Measurements from ENCODE around the gene TMEM184B. TPM values are rescaled to one million over a fixed set of nuclear protein-coding genes. Genes with fewer than 3 reads are reported as not detected.
A peak's percentile ranks its signal among the peaks of the same experiment; 100 is the strongest.

The TMEM184B gene
- total and polyA plus RNA-seq, 2 of the 8 experiments (the other 6 are each of a cell fraction or from before 2014, with no cell fraction given), result 41.6 to 81.0 TPM

DNA sequence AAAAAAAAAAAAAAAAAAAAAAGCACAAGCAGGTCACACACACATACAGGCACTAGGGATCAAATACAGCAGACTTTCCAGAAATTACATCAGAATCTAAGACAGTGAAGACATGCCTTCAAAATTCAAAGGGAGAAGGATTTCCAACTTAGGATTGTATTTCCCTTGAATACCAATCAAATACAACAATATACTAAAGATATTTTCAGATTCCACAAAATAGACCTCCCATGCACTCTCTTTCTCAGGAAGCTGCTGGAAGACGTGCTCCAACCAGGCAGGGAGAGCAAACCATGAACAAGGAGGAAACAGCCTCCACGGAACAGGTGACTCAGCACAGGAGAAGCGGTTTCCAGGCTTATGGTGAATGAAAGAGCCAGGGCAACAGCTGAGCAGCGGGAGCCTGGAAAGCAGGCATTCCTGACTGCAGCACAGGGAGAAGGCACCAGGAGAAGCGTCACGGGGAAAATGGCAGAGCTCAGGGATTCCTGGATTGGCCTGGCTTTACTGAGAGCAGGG lies 32.0 kb downstream of the TMEM184B start:
- ChIA-PET POLR2A (ENCODE audit: partially characterized antibody) (interaction anchor here (0.9 to 1.2 kb wide), 3 partner anchors 15 to 22 kb away, joined by 3 to 4 read pairs (median 3); no protein-coding TSS in a partner anchor), CTCF (ENCODE audit: partially characterized antibody) (interaction anchor here (0.6 to 1.0 kb wide), 5 partner anchors 11 to 209 kb away, joined by 3 to 4 read pairs (median 3); no protein-coding TSS in a partner anchor)
- H4K8ac ChIP-seq (ENCODE audit: extremely low read depth, insufficient read depth, low read length), result no peak overlapping the region
- no peaks in the 10 kb centered on the region for H3K79me2 ChIP-seq (ENCODE audit: control insufficient read depth in 1 of 2, insufficient read depth in 2 of 2, low read length in 2 of 2)
- no peak overlapping the region for H2AFZ ChIP-seq (ENCODE audit: low read length)
- H3K4me2 ChIP-seq (ENCODE audit: insufficient read depth in 1 of 2, low read depth in 2 of 2, low read length in 2 of 2), result peak overlapping the region; percentile 32 to 38; a peak in 2 of 4 replicates
- H3K9me3 ChIP-seq (ENCODE audit: insufficient read depth in 2 of 2, low read depth in 1 of 2, low read length in 1 of 2), result no peaks in the 10 kb centered on the region
- no peak overlapping the region for H3K23ac ChIP-seq (ENCODE audit: insufficient read length)
- peak overlapping the region in 1 of 4 experiments; percentile 21; a peak in 1 of 8 replicates for H3K4me3 ChIP-seq (ENCODE audit: extremely low read depth in 1 of 4, insufficient read depth in 2 of 4, low read depth in 3 of 4, low read length in 4 of 4)
- H3K36me3 ChIP-seq (ENCODE audit: control insufficient read depth in 2 of 4, insufficient read depth in 4 of 4, low read length in 3 of 4), result peaks cover under 1 to 7% (median 3%) of the 10 kb centered on the region in 4 experiments; a peak in 6 of 8 replicates
- H3K4ac ChIP-seq (replicated peaks; ENCODE audit: insufficient read length, low read depth, low read length), result no peak overlapping the region
- H4K20me1 ChIP-seq (replicated peaks in 1 of 2; ENCODE audit: control insufficient read depth in 1 of 2, insufficient read depth in 2 of 2, low read length in 2 of 2), result peaks cover 0 to 2% of the 10 kb centered on the region in 2 experiments
- H3K27me3 ChIP-seq (replicated peaks in 1 of 4; ENCODE audit: control insufficient read depth in 3 of 4, extremely low read depth in 1 of 4, insufficient read depth in 3 of 4, low read length in 3 of 4), result no peaks in the 10 kb centered on the region
- no peak overlapping the region for H2AK5ac ChIP-seq (ENCODE audit: low read depth, low read length)
- H3K18ac ChIP-seq (ENCODE audit: extremely low read depth, low read length), result peak overlapping the region; percentile 26; the same call in 1 of the 2 replicates
- peak overlapping the region in 1 of 4 experiments; percentile 6; a peak in 1 of 7 replicates for H3K9ac ChIP-seq (replicated peaks in 1 of 4; ENCODE audit: extremely low read depth in 1 of 4, low read depth in 3 of 4, low read length in 3 of 4)
- H2BK15ac ChIP-seq (ENCODE audit: low read length), result no peak overlapping the region
- H3K27ac ChIP-seq (ENCODE audit: low read depth, low read length), result peak overlapping the region; percentile 52; the same call in 1 of the 2 replicates
- H3K79me1 ChIP-seq (ENCODE audit: low read depth, low read length), result peaks cover 5% of the 10 kb centered on the region; the same call in 1 of the 2 replicates
- no peak overlapping the region for H4K91ac ChIP-seq (replicated peaks; ENCODE audit: insufficient read length, low read length)
- no peak overlapping the region for H2BK5ac ChIP-seq (ENCODE audit: low read depth, low read length)
- WGBS, 2 experiments (ENCODE audit: extremely low coverage in 1 of 2, insufficient coverage in 1 of 2, insufficient read length in 1 of 2, insufficient replicate concordance in 2 of 2, low coverage in 1 of 2, low lambda C conversion rate in 2 of 2, missing lambda C conversion rate in 1 of 2), result 19% methylated on average over 6 of the region's 6 CpGs; no CpG with 5 or more reads in 1 of the 2 experiments
- no peak overlapping the region for H3K56ac ChIP-seq (replicated peaks; ENCODE audit: insufficient read length, low read depth, low read length)
- H2BK20ac ChIP-seq (ENCODE audit: low read length), result no peak overlapping the region
- H3K14ac ChIP-seq (ENCODE audit: insufficient read length), result no peak overlapping the region
- no peak overlapping the region for H4K5ac ChIP-seq (ENCODE audit: insufficient read length, low read depth, low read length)
- FAIRE-seq (peak; percentile 82), DNase-seq (ENCODE audit: low read depth in 1 of 2, low spot score in 2 of 2) (peak; percentile 46 to 72)
- no peak overlapping the region for H2BK12ac ChIP-seq (ENCODE audit: low read depth, low read length)
- H2BK120ac ChIP-seq (replicated peaks; ENCODE audit: low read depth, low read length), result no peak overlapping the region
- no peaks in the 10 kb centered on the region for H3K23me2 ChIP-seq (ENCODE audit: low read depth, low read length)
- peaks cover 0 to 9% (median 0%) of the 10 kb centered on the region in 4 experiments; a peak in 4 of 7 replicates for H3K4me1 ChIP-seq (replicated peaks in 1 of 4; ENCODE audit: control insufficient read depth in 3 of 4, insufficient read depth in 4 of 4, low read length in 3 of 4)
- TF ChIP-seq TCF12 (IDR thresholded peaks at IDR 0.05; ENCODE audit: low read depth, low read length) (0 out of 2 replicates have a peak, but pooled peaks have one; percentile 57), TAF7 (optimal IDR thresholded peaks at IDR 0.05; ENCODE audit: borderline replicate concordance, low read depth, low read length) (no peak), CBX5 (IDR thresholded peaks at IDR 0.05; ENCODE audit: low read depth, low read length) (no peak), ZNF274 (IDR thresholded peaks at IDR 0.05; ENCODE audit: borderline replicate concordance, extremely low read depth, low read length) (no peak), HDAC6 (IDR thresholded peaks at IDR 0.05; ENCODE audit: low read depth, low read length) (no peak), SIN3A (conservative IDR thresholded peaks at IDR 0.05 in 1 of 2, IDR thresholded peaks at IDR 0.05 in 1 of 2; ENCODE audit: low read depth in 1 of 2, low read length in 2 of 2) (peak; percentile 65 to 82; a peak in 2 of 4 replicates)
- TF ChIP-seq, protein P1, sequence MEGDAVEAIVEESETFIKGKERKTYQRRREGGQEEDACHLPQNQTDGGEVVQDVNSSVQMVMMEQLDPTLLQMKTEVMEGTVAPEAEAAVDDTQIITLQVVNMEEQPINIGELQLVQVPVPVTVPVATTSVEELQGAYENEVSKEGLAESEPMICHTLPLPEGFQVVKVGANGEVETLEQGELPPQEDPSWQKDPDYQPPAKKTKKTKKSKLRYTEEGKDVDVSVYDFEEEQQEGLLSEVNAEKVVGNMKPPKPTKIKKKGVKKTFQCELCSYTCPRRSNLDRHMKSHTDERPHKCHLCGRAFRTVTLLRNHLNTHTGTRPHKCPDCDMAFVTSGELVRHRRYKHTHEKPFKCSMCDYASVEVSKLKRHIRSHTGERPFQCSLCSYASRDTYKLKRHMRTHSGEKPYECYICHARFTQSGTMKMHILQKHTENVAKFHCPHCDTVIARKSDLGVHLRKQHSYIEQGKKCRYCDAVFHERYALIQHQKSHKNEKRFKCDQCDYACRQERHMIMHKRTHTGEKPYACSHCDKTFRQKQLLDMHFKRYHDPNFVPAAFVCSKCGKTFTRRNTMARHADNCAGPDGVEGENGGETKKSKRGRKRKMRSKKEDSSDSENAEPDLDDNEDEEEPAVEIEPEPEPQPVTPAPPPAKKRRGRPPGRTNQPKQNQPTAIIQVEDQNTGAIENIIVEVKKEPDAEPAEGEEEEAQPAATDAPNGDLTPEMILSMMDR (IDR thresholded peaks at IDR 0.05; ENCODE audit: control extremely low read depth in 1 of 3, insufficient read depth in 1 of 3, low read depth in 1 of 3, low read length in 3 of 3), result no peak
- TF ChIP-seq, protein P2, sequence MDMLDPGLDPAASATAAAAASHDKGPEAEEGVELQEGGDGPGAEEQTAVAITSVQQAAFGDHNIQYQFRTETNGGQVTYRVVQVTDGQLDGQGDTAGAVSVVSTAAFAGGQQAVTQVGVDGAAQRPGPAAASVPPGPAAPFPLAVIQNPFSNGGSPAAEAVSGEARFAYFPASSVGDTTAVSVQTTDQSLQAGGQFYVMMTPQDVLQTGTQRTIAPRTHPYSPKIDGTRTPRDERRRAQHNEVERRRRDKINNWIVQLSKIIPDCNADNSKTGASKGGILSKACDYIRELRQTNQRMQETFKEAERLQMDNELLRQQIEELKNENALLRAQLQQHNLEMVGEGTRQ (IDR thresholded peaks at IDR 0.05; ENCODE audit: low read length), result 0 out of 2 replicates have a peak, but pooled peaks have one; percentile 5
